Gastrocnemius medialis (tissue), 4 donors: ENCODE measurements around the gene AMZ2.

Source experiments
- CTCF ChIP-seq, 5 experiments: fragments of 450-650 bp in 3 of 5; fragments of 200-600 bp in 2 of 5; sonication (generic) in 2 of 5; IDR thresholded peaks in 4 of 5; conservative IDR thresholded peaks in 1 of 5; 1 replicate in 4 of 5; 2 replicates in 1 of 5; pipeline ENCODE4 v1.5.1; 2016 to 2019; ENCODE audit warnings: antibody characterized with exemption in 5 of 5, mild to moderate bottlenecking in 3 of 5, moderate library complexity in 3 of 5
- POLR2A ChIP-seq, 2 donors: fragments of 450-650 bp; IDR thresholded peaks; one replicate each; pipeline ENCODE4 v1.6.1; 2017; ENCODE audit warnings: antibody characterized with exemption in 2 of 2, mild to moderate bottlenecking in 2 of 2, moderate library complexity in 2 of 2

- TF ChIP-seq CTCF (IDR thresholded peaks at IDR 0.05 in 4 of 5, conservative IDR thresholded peaks at IDR 0.05 in 1 of 5), result no peak
- no peak for TF ChIP-seq POLR2A (IDR thresholded peaks at IDR 0.05)
These were observed 56.9 kb downstream of the AMZ2 start for GRCh38 chr17:68304706-68305105.
